Measurements from ENCODE around the gene NVL. TPM values are rescaled to one million over a fixed set of nuclear protein-coding genes. Genes with fewer than 3 reads are reported as not detected.

NVL gene
- total and polyA plus RNA-seq, 2 of the 4 experiments (the other 2 are of a cell fraction) = 16.5 to 18.4 TPM

DNA sequence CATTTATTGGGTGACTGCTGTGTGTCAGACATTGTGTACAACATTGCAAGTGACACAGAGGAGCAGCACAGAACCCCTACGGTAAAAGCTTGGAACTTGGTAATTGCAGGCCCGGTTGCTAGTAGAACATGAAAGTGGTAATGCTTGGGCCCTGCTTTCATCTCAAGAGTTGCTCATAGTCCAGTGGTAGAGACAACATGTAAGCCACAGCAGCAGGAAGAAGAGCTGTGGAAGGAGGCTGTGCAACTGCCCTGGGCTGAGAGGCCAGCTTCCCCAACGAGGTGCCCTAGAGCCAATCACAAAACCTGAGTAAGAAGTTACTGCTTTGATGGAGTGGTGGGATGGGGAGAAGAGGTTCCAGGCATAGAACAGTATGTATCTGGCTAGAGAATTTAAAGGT, 45.1 kb upstream of the NVL start:
- Histone ChIP-seq H3K4me1 (ENCODE audit: control insufficient read depth, insufficient read depth, low read length) (peaks cover 9% of the 10 kb centered on the region), H3K79me1 (ENCODE audit: low read depth in 1 of 2, low read length in 2 of 2) (peaks cover 9 to 22% of the 10 kb centered on the region in 2 experiments; a peak in 3 of 4 replicates), H2BK120ac (ENCODE audit: low read depth, low read length) (no peak overlapping the region), H4K91ac (ENCODE audit: insufficient read depth, low read depth, low read length) (no peak overlapping the region), H4K8ac (ENCODE audit: low read depth in 2 of 2, low read length in 2 of 2) (no peak overlapping the region), H3K23ac (ENCODE audit: low read depth, low read length) (no peak overlapping the region), H2BK15ac (ENCODE audit: low read depth, low read length) (no peak overlapping the region), H2AFZ (replicated peaks; ENCODE audit: low read length, poor library complexity) (no peak overlapping the region), H3K4me3 (ENCODE audit: insufficient read depth, low read depth, low read length) (no peak overlapping the region), H3K36me3 (ENCODE audit: control insufficient read depth, insufficient read depth, low read length) (peaks cover 42% of the 10 kb centered on the region), H3K56ac (ENCODE audit: extremely low read depth, insufficient read depth, low read length) (no peak overlapping the region), H4K5ac (ENCODE audit: low read depth, low read length) (no peak overlapping the region), H3K4ac (ENCODE audit: low read depth, low read length) (no peak overlapping the region), H3K27me3 (ENCODE audit: control insufficient read depth, insufficient read depth, low read length) (no peaks in the 10 kb centered on the region), H3K9me3 (ENCODE audit: control insufficient read depth, insufficient read depth, low read length) (no peaks in the 10 kb centered on the region), H2BK5ac (ENCODE audit: low read depth, low read length, poor library complexity, severe bottlenecking) (no peak overlapping the region), H2BK20ac (ENCODE audit: low read depth, low read length) (no peak overlapping the region), H3K27ac (ENCODE audit: insufficient read depth, low read length) (no peak overlapping the region), H3K9ac (ENCODE audit: low read depth, low read length) (no peak overlapping the region), H3K4me2 (ENCODE audit: low read depth, low read length) (no peak overlapping the region), H3K18ac (ENCODE audit: low read depth, low read length) (no peak overlapping the region), H4K20me1 (ENCODE audit: insufficient read depth, low read length) (peaks cover 33% of the 10 kb centered on the region), H3K9me1 (ENCODE audit: insufficient read depth, low read length) (peaks cover 9% of the 10 kb centered on the region), H3K14ac (replicated peaks; ENCODE audit: low read depth, low read length) (no peak overlapping the region), H2AK5ac (ENCODE audit: low read depth, low read length) (no peak overlapping the region), H2AK9ac (replicated peaks; ENCODE audit: low read depth, low read length, poor library complexity) (no peak overlapping the region)
- CTCF ChIA-PET = interaction anchor here (0.6 to 1.4 kb wide), 2 partner anchors 9 to 17 kb away, joined by 3 to 4 read pairs; no protein-coding TSS in a partner anchor
- DNase-seq = no peak
- no TSS peak for BruUV-seq (replicated peaks)
- ATAC-seq (ENCODE audit: low read depth) = no peak
- POLR2A ChIA-PET (ENCODE audit: unreplicated experiment) = no interaction called here
- TF ChIP-seq, protein P1, sequence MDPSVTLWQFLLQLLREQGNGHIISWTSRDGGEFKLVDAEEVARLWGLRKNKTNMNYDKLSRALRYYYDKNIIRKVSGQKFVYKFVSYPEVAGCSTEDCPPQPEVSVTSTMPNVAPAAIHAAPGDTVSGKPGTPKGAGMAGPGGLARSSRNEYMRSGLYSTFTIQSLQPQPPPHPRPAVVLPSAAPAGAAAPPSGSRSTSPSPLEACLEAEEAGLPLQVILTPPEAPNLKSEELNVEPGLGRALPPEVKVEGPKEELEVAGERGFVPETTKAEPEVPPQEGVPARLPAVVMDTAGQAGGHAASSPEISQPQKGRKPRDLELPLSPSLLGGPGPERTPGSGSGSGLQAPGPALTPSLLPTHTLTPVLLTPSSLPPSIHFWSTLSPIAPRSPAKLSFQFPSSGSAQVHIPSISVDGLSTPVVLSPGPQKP (IDR thresholded peaks at IDR 0.05; ENCODE audit: borderline replicate concordance, low read depth, low read length) = no peak
- TF ChIP-seq RAD21 (IDR thresholded peaks at IDR 0.05; ENCODE audit: low read length) = no peak
- no peak for TF ChIP-seq NFE2L2 (IDR thresholded peaks at IDR 0.05; ENCODE audit: low read depth, low read length)
- no peak for TF ChIP-seq MAZ (IDR thresholded peaks at IDR 0.05; ENCODE audit: borderline replicate concordance, low read depth, low read length)
- TF ChIP-seq, protein P2, sequence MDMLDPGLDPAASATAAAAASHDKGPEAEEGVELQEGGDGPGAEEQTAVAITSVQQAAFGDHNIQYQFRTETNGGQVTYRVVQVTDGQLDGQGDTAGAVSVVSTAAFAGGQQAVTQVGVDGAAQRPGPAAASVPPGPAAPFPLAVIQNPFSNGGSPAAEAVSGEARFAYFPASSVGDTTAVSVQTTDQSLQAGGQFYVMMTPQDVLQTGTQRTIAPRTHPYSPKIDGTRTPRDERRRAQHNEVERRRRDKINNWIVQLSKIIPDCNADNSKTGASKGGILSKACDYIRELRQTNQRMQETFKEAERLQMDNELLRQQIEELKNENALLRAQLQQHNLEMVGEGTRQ (IDR thresholded peaks at IDR 0.05; ENCODE audit: low read depth, low read length) = no peak
- no peak for TF ChIP-seq CHD1 (IDR thresholded peaks at IDR 0.05; ENCODE audit: low read depth, low read length)
- TF ChIP-seq RCOR1 (IDR thresholded peaks at IDR 0.05; ENCODE audit: insufficient replicate concordance, low read length) = no peak
- in situ Hi-C loops (cut with MboI; ENCODE audit: low sequenced_read_pairs) (no loop called here), intact Hi-C loops (cut with micrococcal nuclease) (no loop called here), dilution Hi-C loops (cut with HindIII; ENCODE audit: low sequenced_read_pairs, unreplicated experiment) (no loop called here)
- WGBS, 2 experiments (ENCODE audit: extremely low coverage in 2 of 2, insufficient read length in 1 of 2) = 94% methylated on average over 2 of the region's 3 CpGs; no CpG with 5 or more reads in 1 of the 2 experiments

Measured in IMR-90 (cell line).